Neural progenitor cell (in vitro differentiated cells): ENCODE results near the gene BPIFB6.

Source experiments
- CTCF ChIP-seq: fragments of 200-600 bp; sonication (generic); IDR thresholded peaks from 2 replicates; pipeline ENCODE4 v1.5.1; 2017; ENCODE audit warnings: antibody characterized with exemption, mild to moderate bottlenecking
- EZH2phosphoT487 ChIP-seq: fragments of 200-600 bp; sonication (generic); IDR thresholded peaks from 2 replicates; pipeline ENCODE4 v1.6.1; 2017; ENCODE audit warnings: antibody characterized with exemption

DNA sequence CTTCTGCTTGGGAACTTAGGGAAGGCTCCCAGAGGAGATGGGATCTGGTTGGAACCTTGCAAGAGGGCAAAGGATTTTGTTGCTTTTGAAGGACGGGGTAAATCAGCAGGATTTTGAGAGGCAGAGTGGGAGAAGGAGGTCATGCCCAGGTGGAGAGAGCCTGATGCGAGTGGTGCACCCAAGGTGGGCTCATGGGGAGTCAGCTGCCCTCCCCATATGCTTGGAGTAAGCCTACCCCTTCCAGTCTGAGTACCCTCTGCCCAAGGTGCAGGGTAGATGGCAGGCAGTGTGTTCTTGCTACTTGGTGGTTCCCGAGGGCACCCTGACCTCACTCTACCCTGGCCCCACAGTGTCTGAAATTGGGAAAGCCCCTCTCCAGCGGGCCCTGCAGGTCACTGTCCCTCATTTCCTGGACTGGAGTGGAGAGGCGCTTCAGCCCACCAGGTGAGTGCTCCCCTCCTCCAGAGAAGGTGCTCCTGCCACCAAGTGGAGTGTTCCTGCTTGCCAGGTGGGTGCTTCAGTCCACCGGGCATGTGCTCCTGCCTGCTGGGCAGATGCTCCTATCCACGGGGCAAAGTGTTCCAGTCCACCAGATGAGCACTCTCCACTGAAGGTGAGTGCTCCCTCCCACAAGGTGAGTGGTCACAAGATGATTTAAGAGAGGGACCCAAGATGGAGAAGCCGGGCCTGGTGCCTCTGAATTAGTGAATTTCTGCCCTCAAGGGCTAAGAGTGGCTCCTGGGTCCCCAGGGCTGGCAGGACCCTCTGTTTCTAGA, 20.6 kb upstream of the BPIFB6 start:
- no peak for TF ChIP-seq CTCF
- no peak for TF ChIP-seq EZH2phosphoT487
